Measurements from ENCODE around the gene STOML1. TPM values are rescaled to one million over a fixed set of nuclear protein-coding genes. Genes with fewer than 3 reads are reported as not detected.
A peak's percentile ranks its signal among the peaks of the same experiment; 100 is the strongest.
"Not testable (repeated sequence)": the region's sequence is repeated elsewhere in the genome, so short reads cannot be mapped to it uniquely, and the experiment has no call there.

The STOML1 gene
- total RNA-seq, 1 donor from 2014 or later: 24.1 TPM

GRCh38 chr15:73965758-73966113 is 26.4 kb downstream of the STOML1 start:
- no peak for FAIRE-seq
- no peak for DNase-seq (ENCODE audit: low spot score in 2 of 2)

GRCh38 chr15:73965094-73965757 is 26.9 kb downstream of the STOML1 start:
- FAIRE-seq: no peak
- no peak for DNase-seq (ENCODE audit: low spot score in 2 of 2)

- FAIRE-seq (no peak), DNase-seq (ENCODE audit: low spot score in 2 of 2) (peak; percentile 47 to 67)
Observed at GRCh38 chr15:73964736-73965093, 27.4 kb downstream of the STOML1 start.

- DNase-seq (ENCODE audit: low spot score in 2 of 2): no peak
- no peak for FAIRE-seq
Observed at GRCh38 chr15:73962433-73962832, 29.7 kb downstream of the STOML1 start.

GRCh38 chr15:73960472-73961070 is 31.5 kb downstream of the STOML1 start:
- FAIRE-seq; DNase-seq (ENCODE audit: low spot score in 2 of 2): not testable (repeated sequence)

- FAIRE-seq: no peak
- no peak for DNase-seq (ENCODE audit: low spot score in 2 of 2)
Observed at GRCh38 chr15:73959801-73960200, 32.3 kb downstream of the STOML1 start.

- FAIRE-seq: no peak
Observed at GRCh38 chr15:73959012-73959581, 33.0 kb downstream of the STOML1 start.

GRCh38 chr15:73957785-73958184 is 34.3 kb downstream of the STOML1 start:
- DNase-seq (ENCODE audit: low spot score in 2 of 2): no peak
- no peak for FAIRE-seq

More at GRCh38 chr15:73959012-73959581, 33.0 kb downstream of the STOML1 start:
- no peak for DNase-seq (ENCODE audit: low spot score in 2 of 2)

- FAIRE-seq: no peak
- DNase-seq (ENCODE audit: low spot score in 2 of 2): no peak
Observed at GRCh38 chr15:73957276-73957675, 34.8 kb downstream of the STOML1 start.

- no peak for FAIRE-seq
- DNase-seq (ENCODE audit: low spot score in 2 of 2): no peak
Observed at GRCh38 chr15:73956743-73957135, 35.4 kb downstream of the STOML1 start.

- FAIRE-seq (no peak), DNase-seq (ENCODE audit: low spot score in 2 of 2) (no peak)
Observed at GRCh38 chr15:73955861-73956742, 36.0 kb downstream of the STOML1 start.

GRCh38 chr15:73955326-73955725 is 36.8 kb downstream of the STOML1 start:
- no peak for DNase-seq (ENCODE audit: low spot score in 2 of 2)
- no peak for FAIRE-seq

- no peak for FAIRE-seq
- no peak for DNase-seq (ENCODE audit: low spot score in 2 of 2)
Observed at GRCh38 chr15:73954188-73955145, 37.6 kb downstream of the STOML1 start.

- DNase-seq (ENCODE audit: low spot score in 2 of 2) (no peak), FAIRE-seq (no peak)
Observed at GRCh38 chr15:73952913-73953750, 39.0 kb downstream of the STOML1 start.

- DNase-seq (ENCODE audit: low spot score in 2 of 2): no peak
- FAIRE-seq: no peak
Observed at GRCh38 chr15:73952171-73952912, 39.8 kb downstream of the STOML1 start.

GRCh38 chr15:73951601-73952000 is 40.5 kb downstream of the STOML1 start:
- DNase-seq (ENCODE audit: low spot score in 2 of 2) (no peak), FAIRE-seq (no peak)

GRCh38 chr15:73950831-73951561 is 41.1 kb downstream of the STOML1 start:
- peak; percentile 77 to 94 for DNase-seq (ENCODE audit: low spot score in 2 of 2)
- no peak for FAIRE-seq

- DNase-seq (ENCODE audit: low spot score in 2 of 2) (no peak), FAIRE-seq (no peak)
Observed at GRCh38 chr15:73950479-73950830, 41.6 kb downstream of the STOML1 start.
